HS-5 (cell line): ENCODE results near the gene SCARB1.

Source experiments
- DNase-seq: peaks from one replicate; pipeline ENCODE4 v3.0.0-alpha.2; 2012; ENCODE audit warnings: low read depth

Gene SCARB1

GRCh38 chr12:124774462-124775167 is 89.0 kb downstream of the SCARB1 start:
- DNase-seq = peak; percentile 95

GRCh38 chr12:124774054-124774461 is 89.6 kb downstream of the SCARB1 start:
- no peak for DNase-seq

- no peak for DNase-seq
Measured at GRCh38 chr12:124772289-124773170, 91.1 kb downstream of the SCARB1 start.

GRCh38 chr12:124771462-124772288 is 92.0 kb downstream of the SCARB1 start:
- no peak for DNase-seq

- DNase-seq = no peak
Measured at GRCh38 chr12:124770728-124771127, 92.9 kb downstream of the SCARB1 start.

- no peak for DNase-seq
Measured at GRCh38 chr12:124769881-124770512, 93.7 kb downstream of the SCARB1 start.

GRCh38 chr12:124769163-124769530 is 94.5 kb downstream of the SCARB1 start:
- DNase-seq = no peak

GRCh38 chr12:124768452-124769162 is 95.1 kb downstream of the SCARB1 start:
- no peak for DNase-seq

GRCh38 chr12:124767066-124767821 is 96.4 kb downstream of the SCARB1 start:
- no peak for DNase-seq

GRCh38 chr12:124766727-124767065 is 97.0 kb downstream of the SCARB1 start:
- no peak for DNase-seq

- DNase-seq = no peak
Measured at GRCh38 chr12:124765581-124766489, 97.8 kb downstream of the SCARB1 start.

- no peak for DNase-seq
Measured at GRCh38 chr12:124764870-124765580, 98.6 kb downstream of the SCARB1 start.

GRCh38 chr12:124764451-124764850 is 99.2 kb downstream of the SCARB1 start:
- DNase-seq = no peak

GRCh38 chr12:124763594-124763979 is 100.1 kb downstream of the SCARB1 start:
- DNase-seq = no peak

- DNase-seq = no peak
Measured at GRCh38 chr12:124762791-124763593, 100.7 kb downstream of the SCARB1 start.

- no peak for DNase-seq
Measured at GRCh38 chr12:124762384-124762783, 101.3 kb downstream of the SCARB1 start.

GRCh38 chr12:124761871-124762270 is 101.8 kb downstream of the SCARB1 start:
- no peak for DNase-seq

GRCh38 chr12:124761056-124761455 is 102.6 kb downstream of the SCARB1 start:
- no peak for DNase-seq
